ENCODE measurements around the gene FOXD4L1. TPM values are rescaled to one million over a fixed set of nuclear protein-coding genes. Genes with fewer than 3 reads are reported as not detected.
"Not testable (repeated sequence)": the region's sequence is repeated elsewhere in the genome, so short reads cannot be mapped to it uniquely, and the experiment has no call there.

The FOXD4L1 gene
- total and polyA plus RNA-seq, 10 of the 15 experiments (the other 5 are each of a cell fraction or from before 2014, with no cell fraction given): 0.03 to 0.11 (median 0.08) TPM; not detected in 6

DNA sequence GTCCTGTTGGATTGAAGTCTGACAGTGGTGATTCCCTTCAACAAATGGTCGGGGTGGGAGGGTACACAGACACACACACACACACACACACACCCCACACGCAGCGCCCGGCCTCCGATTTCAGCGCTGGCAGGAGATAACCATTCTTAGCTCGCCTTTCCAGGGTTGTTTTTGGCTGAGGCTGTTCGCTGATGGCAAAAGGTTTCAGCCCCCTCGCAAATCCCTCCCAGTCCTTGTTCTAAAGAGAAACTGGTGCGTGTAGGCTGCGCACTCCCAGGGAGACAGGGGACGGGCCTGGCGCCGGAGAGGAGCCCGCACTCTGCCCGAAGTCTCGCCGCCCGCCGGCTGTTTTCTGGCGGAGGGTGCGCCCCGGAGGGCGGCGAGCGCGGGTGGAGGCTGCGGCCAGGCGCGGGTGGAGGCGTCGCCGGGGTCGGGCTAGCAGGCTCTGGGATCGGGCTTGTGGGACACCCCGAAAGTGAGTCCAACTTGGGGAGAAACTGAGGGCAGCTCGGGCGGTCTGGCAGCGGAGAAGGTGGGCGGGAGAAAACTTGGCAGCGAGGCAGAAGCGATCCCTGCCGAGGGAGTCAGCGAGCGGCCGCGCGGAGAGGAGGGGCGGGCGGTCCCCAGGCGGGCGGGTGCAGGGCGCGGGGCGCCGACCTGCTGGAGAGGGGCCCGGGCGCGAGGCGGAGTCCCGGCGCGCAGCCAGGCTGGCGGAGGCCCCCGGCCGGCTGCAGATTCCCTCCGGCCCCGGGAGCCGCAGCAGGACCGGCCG lies 42.9 kb downstream of the FOXD4L1 start:
- SMC1A ChIA-PET (ENCODE audit: uncharacterized antibody, unreplicated experiment); POLR2A ChIA-PET; H3K79me2 ChIP-seq (ENCODE audit: control insufficient read depth, insufficient read depth, low read length); H3K4me1 ChIP-seq (ENCODE audit: control insufficient read depth, insufficient read depth, low read length); H4K20me1 ChIP-seq (ENCODE audit: control insufficient read depth, insufficient read depth); BruUV-seq (replicated peaks); H3K27ac ChIP-seq (ENCODE audit: control insufficient read depth, insufficient read depth); FAIRE-seq; DNase-seq (ENCODE audit: low read depth, low spot score); in situ Hi-C loops (cut with MboI); H3K36me3 ChIP-seq (ENCODE audit: control insufficient read depth in 2 of 2, insufficient read depth in 2 of 2, low read length in 1 of 2); RAD21 ChIA-PET (ENCODE audit: unreplicated experiment); H2AFZ ChIP-seq (ENCODE audit: control insufficient read depth, low read depth, low read length); H3K4me3 ChIP-seq; H3K9ac ChIP-seq (ENCODE audit: control insufficient read depth, insufficient read depth, low read length); CTCF ChIA-PET; H3K27me3 ChIP-seq (replicated peaks in 1 of 2; ENCODE audit: control insufficient read depth in 2 of 2, insufficient read depth in 2 of 2, low read length in 1 of 2); H3K9me3 ChIP-seq (replicated peaks; ENCODE audit: control insufficient read depth, insufficient read depth, low read length); intact Hi-C loops (cut with micrococcal nuclease; ENCODE audit: unreplicated experiment): not testable (repeated sequence)
- 15% methylated on average over 44 of the region's 71 CpGs for WGBS (ENCODE audit: insufficient coverage, insufficient replicate concordance, low lambda C conversion rate, missing lambda C conversion rate)
- peak; percentile 73 for TF ChIP-seq SUZ12 (IDR thresholded peaks at IDR 0.05; ENCODE audit: unreplicated experiment)
- peak overlapping the region; percentile 25; the same call in 1 of the 2 replicates for H3K4me2 ChIP-seq (ENCODE audit: control insufficient read depth, insufficient read depth)
- ATAC-seq: peak; percentile 55

GRCh38 chr2:113541976-113542485 lies 43.6 kb downstream of the FOXD4L1 start:
- H3K9ac ChIP-seq (ENCODE audit: control insufficient read depth, insufficient read depth, low read length); H3K27ac ChIP-seq (ENCODE audit: control insufficient read depth, insufficient read depth); H3K9me3 ChIP-seq (replicated peaks; ENCODE audit: control insufficient read depth, insufficient read depth, low read length); ATAC-seq; POLR2A ChIA-PET; H3K4me2 ChIP-seq (ENCODE audit: control insufficient read depth, insufficient read depth); H4K20me1 ChIP-seq (ENCODE audit: control insufficient read depth, insufficient read depth); RAD21 ChIA-PET (ENCODE audit: unreplicated experiment); DNase-seq (ENCODE audit: low read depth, low spot score); BruUV-seq (replicated peaks); FAIRE-seq; H3K4me1 ChIP-seq (ENCODE audit: control insufficient read depth, insufficient read depth, low read length); H3K27me3 ChIP-seq (replicated peaks in 1 of 2; ENCODE audit: control insufficient read depth in 2 of 2, insufficient read depth in 2 of 2, low read length in 1 of 2); H2AFZ ChIP-seq (ENCODE audit: control insufficient read depth, low read depth, low read length); in situ Hi-C loops (cut with MboI); H3K4me3 ChIP-seq; SMC1A ChIA-PET (ENCODE audit: uncharacterized antibody, unreplicated experiment); intact Hi-C loops (cut with micrococcal nuclease; ENCODE audit: unreplicated experiment); H3K79me2 ChIP-seq (ENCODE audit: control insufficient read depth, insufficient read depth, low read length); H3K36me3 ChIP-seq (ENCODE audit: control insufficient read depth in 2 of 2, insufficient read depth in 2 of 2, low read length in 1 of 2); CTCF ChIA-PET: not testable (repeated sequence)
- WGBS (ENCODE audit: insufficient coverage, insufficient replicate concordance, low lambda C conversion rate, missing lambda C conversion rate): 15% methylated on average over 26 of the region's 64 CpGs

DNA sequence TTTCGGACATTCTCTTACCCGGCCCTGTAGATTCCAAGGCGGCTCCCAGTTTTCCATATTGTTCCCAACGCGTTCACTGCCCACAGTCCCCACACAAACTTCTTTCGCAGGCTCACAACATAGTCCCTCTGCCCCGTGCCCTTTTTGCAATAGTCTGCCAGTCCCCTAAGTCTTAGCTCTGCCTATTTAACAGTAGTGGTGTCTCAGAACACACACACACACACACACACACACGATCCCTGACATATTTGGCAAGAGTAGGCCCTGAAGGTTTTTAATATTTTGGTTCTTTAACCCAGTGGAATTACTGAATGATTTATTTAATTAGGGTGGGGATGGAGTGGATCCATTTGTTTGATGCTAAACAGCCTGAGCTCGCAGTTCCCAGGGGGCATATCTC lies 44.1 kb downstream of the FOXD4L1 start:
- FAIRE-seq; CTCF ChIA-PET; intact Hi-C loops (cut with micrococcal nuclease; ENCODE audit: unreplicated experiment); ATAC-seq; RAD21 ChIA-PET (ENCODE audit: unreplicated experiment); POLR2A ChIA-PET; SMC1A ChIA-PET (ENCODE audit: uncharacterized antibody, unreplicated experiment); H3K4me3 ChIP-seq; BruUV-seq (replicated peaks); DNase-seq (ENCODE audit: low read depth, low spot score); H3K9ac ChIP-seq (ENCODE audit: control insufficient read depth, insufficient read depth, low read length); H3K4me1 ChIP-seq (ENCODE audit: control insufficient read depth, insufficient read depth, low read length); H2AFZ ChIP-seq (ENCODE audit: control insufficient read depth, low read depth, low read length); H3K27me3 ChIP-seq (replicated peaks in 1 of 2; ENCODE audit: control insufficient read depth in 2 of 2, insufficient read depth in 2 of 2, low read length in 1 of 2); H3K4me2 ChIP-seq (ENCODE audit: control insufficient read depth, insufficient read depth); H3K79me2 ChIP-seq (ENCODE audit: control insufficient read depth, insufficient read depth, low read length); H3K9me3 ChIP-seq (replicated peaks; ENCODE audit: control insufficient read depth, insufficient read depth, low read length); H3K27ac ChIP-seq (ENCODE audit: control insufficient read depth, insufficient read depth); in situ Hi-C loops (cut with MboI); H4K20me1 ChIP-seq (ENCODE audit: control insufficient read depth, insufficient read depth); H3K36me3 ChIP-seq (ENCODE audit: control insufficient read depth in 2 of 2, insufficient read depth in 2 of 2, low read length in 1 of 2): not testable (repeated sequence)
- 22% methylated on average over 1 of the region's 9 CpGs for WGBS (ENCODE audit: insufficient coverage, insufficient replicate concordance, low lambda C conversion rate, missing lambda C conversion rate)
